NCI-H1930 (cell line): Measurements from ENCODE around the gene CALML3.

ENCODE experiments used
- DNase-seq, 2 experiments: peaks; one replicate each; lab custom pipeline; 2025; lab: John Stamatoyannopoulos, UW

The CALML3 gene

DNA sequence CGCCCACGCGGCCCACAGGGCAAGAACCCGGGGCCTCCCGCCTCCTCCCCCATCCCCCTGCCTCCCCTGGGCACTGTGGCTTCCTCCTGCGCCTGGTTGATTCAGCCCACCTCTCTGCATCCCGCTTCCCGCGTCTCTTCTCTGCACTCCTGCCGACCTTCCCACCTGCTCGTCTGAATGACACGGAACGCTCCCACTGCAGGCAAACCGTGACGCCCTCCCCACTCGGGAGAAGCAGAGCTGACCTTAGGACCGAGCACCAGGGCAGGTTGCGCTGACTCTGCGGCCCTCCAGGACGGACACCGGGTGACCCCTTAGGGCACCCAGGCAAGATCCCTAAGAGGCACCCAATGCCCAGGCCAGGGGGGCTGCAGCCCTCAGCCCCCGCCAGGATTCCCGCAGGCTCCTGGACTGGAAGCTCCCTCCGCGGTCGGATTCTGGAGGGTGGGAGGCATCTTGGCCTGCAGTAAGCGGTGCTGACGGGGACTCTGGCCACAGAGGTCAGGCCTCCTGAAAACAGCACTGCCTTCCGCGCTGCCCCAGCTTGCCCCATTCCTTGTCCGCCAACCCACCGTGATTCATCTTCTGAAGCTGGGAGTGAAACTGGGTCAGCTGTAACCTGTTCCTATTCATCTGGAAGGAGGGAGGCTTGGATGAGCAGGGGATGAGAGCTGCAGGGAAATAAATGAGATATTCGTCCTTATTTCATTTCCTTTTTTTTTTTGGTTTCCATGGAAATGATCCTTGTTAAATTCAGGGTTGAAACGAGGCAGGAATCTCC lies 990 bp downstream of the CALML3 start:
- no peak for DNase-seq

DNA sequence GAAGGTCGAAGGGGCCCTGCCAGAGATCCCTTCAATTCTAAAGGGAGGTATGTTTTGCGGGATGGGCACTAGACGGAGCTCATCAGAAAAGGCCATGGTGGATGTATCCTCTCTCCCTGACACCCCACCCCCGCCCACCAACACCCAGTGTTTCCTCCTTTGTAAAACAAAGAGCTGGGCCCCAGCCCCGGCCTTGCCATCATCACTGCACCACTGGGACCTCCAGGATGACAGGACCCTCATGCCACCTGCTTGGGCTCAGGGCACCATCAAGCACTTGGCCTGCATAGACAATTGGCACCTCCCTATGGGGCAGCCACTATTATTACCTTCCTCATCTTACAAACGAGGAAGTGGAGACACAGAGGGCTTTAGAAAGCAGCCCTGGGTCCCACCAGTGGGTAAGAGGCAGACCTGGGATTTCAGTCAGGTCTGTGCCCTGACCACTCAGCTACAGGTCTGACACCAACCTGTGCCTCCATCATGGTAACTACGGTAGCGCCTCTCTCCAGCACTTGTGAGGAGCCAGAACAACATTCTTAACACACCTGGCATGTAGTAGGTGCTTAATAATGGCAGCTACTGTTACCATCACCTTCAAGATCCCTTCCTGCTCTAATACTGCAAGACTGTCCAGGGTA lies 2.0 kb downstream of the CALML3 start:
- DNase-seq: no peak

DNA sequence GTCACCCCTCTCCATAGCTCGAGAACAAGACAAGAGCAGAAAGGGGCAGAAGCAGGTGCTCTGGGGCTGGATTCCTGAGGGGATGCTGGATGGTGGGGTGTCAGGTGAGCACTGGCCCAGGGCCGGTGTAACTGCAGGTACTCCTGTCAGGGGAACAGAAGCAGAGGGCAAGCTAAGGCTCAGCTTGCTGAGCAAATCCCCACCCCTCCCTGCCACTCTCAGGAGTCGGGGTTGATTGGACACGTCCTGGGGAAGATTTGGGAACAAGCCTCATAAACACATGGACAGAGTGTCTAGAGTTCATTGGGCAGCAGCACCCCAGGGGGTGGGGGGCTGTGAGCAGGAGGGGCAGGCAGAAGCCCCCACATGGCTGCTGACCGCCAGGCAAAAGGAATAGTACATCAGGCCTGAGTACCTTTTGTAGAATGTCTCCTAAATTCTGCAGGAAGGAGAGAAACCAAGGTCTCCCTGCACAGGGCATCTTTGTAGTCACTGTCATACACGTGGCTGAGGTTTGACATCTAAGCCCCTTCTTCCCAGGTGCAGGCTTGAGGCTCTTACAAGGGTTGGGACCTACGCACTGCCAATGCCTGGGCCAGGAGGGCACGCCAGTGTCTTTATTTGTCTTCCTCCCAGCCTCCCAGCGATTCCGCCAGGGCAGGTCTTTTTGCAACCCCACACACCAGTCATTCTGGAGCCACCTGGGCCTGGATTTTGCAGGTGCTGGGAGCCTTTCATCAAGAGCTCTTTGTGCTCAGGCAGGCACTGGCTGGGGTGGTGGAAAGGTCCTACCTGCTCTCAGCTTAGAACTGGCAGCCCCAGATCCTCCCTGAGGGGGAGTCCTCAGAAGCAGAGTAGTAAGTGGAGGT lies 2.8 kb downstream of the CALML3 start:
- DNase-seq: no peak

DNA sequence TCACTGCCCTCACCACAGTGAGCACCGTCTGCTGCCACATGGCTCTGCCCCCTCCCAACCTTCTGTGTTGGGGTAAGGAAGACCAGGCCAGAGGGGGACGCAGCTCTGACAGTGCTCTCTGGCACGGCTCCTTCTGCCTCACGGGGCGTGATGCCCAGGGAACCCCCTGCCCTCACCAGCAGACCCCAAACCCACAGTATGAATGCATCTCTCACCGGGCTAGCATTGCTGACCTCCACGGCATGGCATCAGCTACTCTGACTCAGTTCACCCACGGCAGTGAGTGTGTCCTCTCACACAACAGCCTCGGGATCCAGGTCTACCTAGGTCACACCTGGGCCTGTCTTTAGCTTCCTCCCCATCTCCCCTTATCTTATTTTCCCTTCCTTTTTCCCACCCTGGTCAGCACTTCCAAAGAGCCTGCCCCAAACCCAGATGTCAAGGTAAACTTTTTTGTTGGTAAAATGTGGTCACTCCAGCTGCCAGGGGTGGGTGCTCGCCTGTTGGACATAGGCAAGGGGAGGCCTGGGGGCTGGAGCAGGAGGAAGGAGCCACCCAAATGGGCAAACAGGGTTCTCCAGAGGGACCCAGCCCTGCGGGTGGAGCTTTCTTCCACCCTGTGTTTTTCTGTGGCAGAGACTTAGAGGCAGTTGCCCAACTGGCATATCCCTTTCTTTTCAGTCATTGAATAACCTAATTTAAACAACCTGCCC lies 4.4 kb downstream of the CALML3 start:
- DNase-seq: no peak

DNA sequence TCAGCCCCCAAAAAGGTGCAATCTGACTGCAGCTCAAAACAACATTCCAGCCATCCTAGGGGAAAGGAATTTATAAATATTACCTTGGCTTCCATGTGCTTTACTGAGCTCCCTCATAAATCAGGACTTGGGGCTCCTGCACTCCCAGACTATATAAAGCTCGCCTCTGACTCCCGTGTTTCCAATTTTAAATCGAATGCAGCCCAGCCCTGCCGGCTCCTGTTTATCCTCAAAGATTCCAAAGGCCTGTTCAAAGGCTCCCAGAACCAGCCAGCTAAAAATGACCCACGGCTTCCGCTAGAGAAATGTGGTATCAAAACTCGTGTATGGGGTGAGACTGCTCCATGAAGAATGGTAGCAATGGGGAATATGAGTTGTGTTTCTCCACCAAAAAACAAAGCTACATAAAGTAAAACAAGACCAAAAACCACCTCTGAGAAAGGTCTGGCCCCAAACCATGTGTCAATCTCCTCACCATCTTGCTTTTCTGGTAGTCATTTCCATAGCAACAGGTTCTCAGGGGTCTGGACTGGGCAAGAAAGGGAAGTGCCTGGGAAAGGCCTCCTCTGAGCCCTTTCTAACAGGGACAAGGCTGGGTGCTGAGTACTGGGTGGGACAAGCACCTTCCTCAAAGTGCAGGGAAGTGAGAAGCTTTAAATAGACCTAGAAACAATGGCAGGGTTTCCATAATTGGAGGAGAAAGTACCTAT lies 5.1 kb downstream of the CALML3 start:
- no peak for DNase-seq

DNA sequence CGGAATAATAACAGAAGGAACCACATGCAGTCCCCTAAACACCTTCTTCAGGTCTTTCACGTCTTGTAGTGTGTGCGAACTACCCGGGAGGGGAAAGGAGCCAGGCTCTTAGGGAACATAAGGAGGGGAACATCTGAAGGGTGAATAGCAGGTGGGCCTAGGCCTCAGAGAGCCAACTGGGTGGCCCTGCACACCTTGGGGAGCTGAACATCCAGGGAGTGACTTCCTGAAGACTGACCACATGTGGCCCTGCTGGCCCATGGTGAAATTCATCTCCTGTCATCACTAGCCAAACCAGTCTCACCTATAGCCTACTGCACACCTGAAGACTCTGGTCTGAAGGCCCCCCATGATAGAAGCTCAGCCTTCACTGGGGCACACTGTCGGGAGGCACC lies 5.6 kb downstream of the CALML3 start:
- DNase-seq: no peak

DNA sequence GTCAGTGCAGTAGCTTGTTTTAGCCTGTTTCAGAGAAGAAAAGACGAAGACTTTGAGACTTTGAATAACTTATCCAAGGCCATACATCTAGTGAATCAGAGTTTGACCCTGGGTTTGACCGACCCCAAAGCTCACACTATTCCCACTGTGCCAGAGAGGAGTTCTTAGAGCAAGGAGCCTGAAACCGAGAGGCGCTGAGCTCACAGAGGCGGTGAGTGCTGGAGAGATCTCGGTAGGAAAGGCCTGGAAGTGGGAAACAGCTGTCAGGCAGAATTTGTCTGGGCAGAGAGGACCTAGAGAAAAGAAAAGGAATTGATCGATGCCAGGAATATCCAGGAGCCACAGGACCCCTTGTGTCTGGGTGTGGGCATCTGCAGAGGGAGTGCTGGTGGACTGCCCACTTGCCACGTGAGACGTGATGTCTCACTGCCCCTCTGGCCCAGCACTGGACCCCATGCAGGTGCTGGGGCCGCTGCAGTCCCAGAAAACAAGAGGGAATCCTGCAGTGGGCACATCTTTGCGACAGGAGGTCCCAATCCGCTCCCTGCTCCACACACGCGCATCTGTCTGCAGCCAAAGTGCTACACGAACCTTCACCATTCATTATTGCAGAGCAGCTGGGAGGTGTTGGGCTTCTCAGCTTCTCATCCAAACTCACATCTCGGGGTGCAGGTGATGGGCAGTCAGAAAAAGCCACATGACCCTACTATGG lies 6.2 kb downstream of the CALML3 start:
- DNase-seq: no peak

DNA sequence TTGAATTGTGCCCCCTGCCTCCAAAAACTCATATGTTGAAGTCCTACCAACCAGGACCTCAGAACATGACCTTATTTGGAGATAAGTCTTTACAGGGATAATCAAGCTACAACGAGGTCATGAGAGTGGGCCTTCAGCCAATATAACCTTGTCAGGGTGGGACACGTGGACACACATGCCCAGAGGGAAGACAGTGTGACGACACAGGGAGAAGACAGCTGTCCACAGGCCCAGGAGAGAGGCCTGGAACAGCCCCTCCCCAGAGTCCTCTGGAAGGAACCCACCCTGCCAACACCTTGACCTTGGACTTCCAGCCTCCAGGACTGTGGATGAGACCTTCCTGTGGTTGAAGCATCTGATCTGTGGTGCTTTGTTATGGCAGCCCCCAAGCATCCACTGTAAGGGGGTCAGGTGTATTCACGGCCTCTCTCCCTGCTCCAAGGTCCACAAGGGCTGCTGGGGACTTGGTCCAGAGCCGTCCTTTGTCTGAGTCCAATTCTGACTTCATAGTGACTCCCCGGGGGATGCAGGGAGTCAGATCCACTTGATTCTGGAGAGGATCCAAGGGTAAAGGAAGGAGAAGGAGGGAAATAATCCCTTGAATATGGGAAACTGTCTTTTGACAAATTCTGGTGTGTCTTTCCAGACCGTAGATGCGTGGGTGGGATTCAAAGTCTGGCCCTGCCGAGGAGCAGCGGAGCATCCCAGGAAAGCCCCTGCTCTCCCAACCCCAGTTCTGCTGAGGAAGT lies 7.0 kb downstream of the CALML3 start:
- DNase-seq: no peak

DNA sequence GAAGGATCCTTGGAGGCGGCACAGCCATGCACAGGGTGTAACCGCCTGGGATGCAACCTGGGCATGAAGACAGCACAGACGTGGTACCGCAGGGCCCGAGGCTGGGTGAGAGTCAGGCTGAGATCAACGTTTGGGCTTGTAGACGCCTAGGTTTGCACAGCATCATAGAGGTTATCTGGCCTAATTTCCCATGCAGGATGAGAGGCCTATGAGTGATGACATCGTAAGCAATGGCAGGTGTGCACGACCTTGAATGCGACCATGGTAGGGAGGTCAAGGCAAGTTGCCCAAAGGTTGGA lies 7.5 kb downstream of the CALML3 start:
- DNase-seq: no peak

DNA sequence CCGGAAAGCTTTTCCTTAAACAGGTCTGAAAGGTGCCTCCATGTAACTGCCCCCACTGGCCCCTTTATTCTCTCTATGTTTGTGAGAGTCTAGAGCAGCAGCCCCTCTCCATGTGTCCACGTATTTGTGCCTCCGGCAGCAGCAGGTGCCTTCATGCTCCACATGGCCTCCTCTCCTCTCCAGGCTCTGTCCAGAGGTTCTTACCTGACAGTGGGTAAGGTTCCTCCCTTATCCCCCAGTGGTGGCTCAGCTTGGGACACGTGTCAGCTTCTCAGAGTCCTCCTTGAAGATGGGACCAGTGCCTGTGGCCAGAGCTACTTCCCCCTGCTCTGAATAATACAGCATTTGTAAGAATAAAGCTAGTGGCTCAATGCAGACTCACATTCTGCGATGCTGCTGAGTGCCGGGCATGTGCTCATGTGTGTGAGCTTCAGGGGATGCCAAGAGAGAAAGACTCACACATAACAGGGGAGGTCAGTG lies 7.9 kb downstream of the CALML3 start:
- no peak for DNase-seq

DNA sequence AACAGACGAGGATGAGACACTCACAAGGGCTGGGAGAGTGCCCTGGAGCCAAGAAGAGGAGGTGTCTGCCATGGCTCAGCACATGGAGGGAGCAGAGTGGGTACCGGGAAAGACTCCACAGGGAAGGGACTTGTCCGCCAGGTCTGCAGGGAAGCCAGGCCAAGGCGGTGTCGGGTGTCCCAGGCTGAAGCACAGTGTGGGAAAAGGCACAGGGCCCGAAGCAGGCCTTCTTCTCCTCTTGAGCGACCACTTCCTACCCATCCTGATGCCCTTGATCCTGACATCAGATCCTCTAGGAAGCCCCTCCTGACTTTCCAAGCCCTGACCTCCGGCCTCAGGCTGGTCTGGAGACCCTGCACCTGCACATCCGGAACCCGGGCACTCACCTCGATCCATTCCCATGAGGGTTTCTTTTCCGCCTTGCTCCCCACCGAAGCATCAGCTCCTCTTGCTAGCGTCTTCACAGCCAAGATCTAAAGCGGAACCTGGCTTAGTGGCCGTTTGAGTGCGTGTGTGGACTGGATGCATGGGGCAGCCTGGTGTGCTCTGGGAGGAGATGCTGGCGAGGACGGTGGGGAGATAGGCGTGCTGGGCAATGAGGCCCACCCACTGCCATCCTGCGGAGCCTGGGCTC lies 8.5 kb downstream of the CALML3 start:
- no peak for DNase-seq

DNA sequence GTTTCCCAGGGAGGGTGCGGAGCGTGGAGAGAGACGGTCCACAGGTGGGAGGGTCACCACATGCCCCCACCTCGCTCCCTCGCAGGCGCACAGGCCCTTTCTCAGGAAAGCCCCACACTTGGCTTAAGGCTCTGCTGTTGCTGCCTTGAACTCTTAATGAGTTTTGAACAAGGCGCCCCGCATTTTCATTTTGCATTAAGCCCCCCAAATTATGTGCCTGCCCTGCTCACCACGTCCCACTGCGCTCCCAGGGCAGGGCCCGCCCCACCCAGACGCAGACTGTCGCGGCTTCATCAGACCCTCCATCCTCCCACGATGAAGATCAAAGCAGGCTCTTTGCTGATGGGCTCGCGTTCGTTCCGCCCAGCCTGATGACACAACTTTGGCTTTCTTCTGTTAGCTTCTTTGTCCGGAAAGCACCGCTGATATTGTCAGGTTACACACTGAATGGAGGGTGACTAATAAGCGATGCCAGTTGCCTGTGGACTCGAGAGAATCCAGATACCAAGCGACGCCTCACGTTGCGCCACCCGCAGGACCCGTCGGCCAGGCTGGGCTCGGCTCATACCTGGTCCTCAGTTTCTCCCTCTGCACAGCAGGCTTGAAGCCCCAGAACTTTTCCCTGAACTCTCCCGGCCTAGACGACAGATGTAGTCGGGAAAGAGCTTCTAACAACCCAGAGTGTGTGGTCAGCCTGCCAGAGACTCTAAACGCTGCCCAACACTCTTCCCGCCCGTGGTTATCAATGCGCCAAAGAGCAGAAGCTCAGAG lies 9.5 kb downstream of the CALML3 start:
- no peak for DNase-seq

DNA sequence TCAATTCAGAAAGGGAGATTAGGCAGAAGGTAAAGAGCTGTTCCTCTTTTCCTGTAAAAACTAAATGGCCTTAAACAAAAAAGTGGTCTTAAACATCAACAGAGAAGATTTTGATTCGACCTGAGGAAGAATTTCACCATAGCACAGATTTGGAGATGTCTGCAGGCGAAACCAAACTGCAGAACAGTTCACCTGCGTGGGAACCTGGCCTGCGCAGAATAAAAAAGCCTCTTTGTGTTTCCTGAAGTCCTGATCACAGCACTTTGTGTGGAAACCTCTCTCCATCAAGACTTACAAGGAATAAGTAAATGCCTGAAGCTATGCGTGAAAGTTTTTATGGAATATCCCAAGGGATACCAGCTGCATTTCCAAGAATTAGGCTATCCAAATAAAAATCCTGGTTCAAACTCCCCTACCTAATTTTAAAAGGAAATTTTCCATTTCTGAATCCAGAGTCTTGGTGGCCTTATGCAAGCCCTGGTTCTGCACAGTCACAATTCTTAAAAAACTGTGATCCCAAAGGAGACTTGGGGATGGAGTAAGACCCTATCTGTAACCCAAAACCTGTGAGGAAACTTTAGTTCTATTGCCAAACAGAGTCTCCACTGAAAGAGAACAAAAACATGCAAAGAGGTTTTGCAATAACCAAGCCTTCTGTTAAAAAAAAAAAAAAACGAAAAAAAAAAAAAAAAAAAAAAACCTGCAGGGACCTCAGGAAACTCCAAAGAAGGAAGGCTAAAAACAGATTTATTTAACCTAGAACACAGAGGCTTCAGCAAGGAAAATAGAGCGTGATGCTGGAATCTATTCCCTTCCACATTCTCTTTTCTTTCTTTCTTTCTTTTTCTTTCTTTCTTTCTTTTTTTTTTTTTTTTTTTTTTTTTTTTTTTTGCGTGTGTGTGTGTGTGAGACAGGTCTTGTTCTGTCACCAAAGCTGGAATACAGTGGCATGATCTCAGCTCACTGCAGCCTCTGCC lies 10.4 kb downstream of the CALML3 start:
- DNase-seq: no peak

DNA sequence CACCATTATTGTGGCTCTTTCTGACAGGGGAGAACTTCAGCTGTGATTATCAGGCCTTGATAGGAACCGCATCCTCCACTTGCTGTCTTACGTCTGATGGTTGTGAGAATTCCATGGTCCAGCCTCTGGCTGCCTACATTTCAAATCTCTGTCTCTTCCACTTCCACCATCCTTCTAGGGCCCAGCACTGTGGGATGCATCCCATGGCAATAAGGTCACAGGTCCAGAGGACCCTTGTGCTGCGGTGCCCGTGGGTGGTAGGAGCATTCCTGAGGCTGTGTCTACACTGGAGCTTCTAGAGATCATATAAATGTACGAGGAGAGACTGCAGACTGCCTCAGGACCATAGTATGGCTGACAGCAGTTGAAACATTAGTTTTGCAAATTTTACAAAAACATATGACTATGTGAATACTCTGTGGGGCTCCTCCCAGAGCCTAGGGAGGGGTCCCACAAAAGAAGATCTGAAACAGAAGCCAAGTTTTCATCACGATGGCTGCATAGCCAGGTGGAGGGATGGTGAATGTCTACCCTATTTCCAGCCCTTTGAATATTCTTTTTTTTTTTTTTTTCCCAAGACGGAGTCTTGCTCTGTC lies 11.8 kb downstream of the CALML3 start:
- DNase-seq: no peak

DNA sequence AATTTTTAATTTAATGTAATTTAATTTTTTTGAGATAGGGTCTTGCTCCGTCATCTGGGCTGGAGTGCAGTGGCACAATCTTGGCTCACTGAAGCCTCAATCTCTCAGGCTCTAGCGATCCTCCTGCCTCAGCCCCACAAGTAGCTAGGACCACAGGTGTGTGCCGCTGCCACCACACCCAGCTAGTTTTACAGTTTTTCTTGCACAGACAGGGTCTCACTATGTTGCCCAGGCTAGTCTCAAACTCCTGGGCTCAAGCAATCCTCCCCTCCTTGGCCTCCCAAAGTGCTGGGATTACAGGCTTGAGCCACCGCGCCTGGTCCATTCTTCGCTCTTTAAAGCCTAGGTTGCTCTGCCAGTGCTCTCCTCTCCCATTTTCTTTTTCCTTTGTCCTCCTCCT lies 12.9 kb downstream of the CALML3 start:
- no peak for DNase-seq

DNA sequence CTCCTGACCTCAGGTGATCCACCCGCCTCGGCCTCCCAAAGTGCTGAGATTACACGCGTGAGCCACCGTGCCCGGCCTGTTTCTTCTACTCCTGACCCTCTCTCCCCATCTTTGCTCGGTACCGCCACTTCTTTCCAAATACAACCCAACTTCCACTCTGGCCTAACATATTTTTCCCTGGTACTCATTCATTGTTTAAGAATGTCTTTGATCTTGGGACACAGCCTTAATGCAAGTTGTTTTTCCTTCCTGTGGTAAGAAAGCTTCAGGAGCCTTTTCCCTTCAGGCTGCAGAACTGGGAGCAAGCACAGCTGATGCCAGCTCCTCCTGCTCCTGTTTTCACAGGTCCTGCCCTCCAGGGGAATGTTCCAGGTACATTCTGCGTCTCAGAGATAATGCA lies 13.7 kb downstream of the CALML3 start:
- DNase-seq: no peak

DNA sequence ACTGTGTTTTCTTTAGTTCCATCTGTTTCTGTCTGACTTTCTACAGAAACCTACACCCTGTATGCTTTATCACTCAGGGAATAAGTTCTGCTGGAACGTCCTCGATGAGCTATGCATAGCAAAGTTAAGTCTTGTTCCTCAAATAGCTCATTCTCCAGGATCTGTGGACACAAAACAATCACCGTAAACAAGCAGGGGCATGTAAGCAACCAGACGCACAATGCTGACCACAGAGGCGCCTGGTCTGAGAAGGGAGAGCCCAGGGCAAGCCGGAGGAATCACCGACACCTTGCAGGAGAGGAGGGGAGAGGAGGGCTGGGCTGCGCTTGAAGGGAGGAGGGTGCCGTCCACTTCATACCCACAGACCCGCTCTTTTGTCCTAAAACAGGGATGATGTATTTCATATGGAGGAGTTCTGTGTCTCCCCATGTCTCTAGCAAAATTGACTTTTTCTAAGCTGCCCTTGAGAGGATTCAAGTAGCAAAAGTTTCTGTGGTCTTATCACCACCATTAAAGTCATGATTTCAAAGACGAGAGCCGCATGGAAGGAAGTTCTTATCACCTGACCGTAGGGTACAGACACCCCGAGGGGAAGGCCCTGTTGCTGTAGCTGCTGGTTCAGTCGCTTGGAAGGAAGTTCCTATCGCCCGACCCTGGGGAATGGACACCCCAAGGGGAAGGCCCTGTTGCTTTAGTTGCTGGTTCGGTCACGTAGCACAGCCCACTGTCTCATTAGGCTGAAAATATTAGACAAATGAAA lies 14.3 kb downstream of the CALML3 start:
- no peak for DNase-seq
